Measurements from ENCODE around the gene FZD10.

FZD10 gene

DNA sequence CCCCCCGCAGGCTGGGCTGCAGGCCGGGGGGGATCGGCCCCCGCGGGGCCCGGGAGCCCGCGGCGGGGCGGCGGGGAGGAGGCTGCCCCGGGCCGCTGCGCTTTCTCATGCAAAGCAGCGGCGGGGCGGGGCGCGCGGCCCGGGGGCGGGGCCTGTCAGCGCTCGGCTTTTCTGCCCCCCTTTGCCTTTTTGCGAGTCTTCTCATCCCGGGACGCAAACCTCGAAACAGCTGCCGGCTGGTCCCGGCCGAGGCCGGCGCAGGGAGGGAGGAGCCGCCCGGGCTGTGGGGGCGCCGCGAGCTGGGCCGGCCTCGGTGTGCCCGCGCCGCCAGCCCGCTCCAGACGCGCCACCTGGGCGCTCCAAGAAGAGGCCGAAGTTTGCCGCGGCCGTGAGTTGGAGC is at the start of gene FZD10:
TSS of gene FZD10 (plus strand) at position 198 of the 400 bp plus-strand sequence. CDS start 479 bp downstream, outside the sequence.
- DNase-seq = no peak

GRCh38 chr12:130114952-130115351 is 47.3 kb upstream of the FZD10 start:
- no peak for DNase-seq

- DNase-seq = no peak
Measured at GRCh38 chr12:130115646-130116045, 46.6 kb upstream of the FZD10 start.

DNA sequence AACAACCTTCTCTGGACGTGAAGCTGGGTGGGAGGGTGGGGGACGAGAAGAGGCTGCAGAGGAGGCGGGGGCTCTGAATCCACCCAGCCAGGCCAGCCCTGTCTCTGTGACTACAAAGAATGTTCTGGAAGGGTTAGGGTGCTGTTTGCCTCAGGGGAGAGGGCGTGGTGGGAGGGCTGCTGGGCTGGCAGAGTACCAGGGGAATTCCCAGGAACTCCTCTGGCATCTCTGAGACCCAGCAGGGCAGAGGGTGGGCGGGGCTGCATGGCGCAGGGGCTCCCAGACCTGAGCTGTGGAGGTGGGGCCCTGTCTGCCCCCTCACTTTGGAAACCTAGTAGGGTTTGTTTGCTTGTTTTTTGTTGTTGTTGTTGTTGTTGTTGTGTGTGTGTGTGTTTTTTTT is 45.5 kb upstream of the FZD10 start:
- DNase-seq = no peak

DNA sequence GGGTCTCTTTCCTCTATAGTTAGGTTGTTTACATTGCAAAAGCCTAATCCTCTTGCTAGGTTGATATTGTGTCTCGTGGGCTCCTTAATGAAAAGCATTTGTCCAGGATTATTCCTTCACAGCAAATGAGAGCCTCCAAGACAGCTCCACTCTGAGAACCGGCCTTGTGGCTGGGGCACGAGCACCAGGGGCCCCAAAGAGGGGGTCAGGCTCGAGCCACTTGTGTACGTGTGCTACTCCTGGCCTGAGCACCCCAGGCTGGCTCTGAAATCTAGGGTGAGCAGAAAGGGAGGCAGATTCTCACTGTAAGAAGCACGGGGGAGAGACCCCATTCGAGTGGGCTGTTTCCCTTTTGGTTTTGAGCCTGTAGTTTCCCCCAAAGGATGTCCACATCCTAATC is 45.0 kb upstream of the FZD10 start:
- DNase-seq = no peak

DNA sequence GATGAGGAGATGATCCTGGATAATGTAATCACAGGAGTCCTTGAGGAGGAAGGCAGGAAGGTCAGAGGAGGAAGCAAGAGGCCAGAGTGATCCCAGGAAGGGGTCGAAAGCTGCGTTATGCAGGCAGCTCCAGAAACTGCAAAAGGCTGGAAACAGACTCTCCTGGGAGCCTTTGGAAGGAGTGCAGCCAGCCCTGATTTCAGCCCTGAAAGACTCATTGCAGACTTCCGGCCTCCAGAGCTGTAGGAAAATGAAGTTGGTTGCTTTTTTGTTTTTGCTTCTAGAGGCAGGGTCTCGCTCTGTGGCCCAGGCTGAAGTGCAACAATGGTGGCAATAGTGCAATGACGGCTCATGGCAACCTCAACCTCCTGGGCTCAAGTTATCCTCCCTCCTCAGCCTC is 44.6 kb upstream of the FZD10 start:
- DNase-seq = no peak

GRCh38 chr12:130118181-130118580 is 44.1 kb upstream of the FZD10 start:
- DNase-seq = no peak

DNA sequence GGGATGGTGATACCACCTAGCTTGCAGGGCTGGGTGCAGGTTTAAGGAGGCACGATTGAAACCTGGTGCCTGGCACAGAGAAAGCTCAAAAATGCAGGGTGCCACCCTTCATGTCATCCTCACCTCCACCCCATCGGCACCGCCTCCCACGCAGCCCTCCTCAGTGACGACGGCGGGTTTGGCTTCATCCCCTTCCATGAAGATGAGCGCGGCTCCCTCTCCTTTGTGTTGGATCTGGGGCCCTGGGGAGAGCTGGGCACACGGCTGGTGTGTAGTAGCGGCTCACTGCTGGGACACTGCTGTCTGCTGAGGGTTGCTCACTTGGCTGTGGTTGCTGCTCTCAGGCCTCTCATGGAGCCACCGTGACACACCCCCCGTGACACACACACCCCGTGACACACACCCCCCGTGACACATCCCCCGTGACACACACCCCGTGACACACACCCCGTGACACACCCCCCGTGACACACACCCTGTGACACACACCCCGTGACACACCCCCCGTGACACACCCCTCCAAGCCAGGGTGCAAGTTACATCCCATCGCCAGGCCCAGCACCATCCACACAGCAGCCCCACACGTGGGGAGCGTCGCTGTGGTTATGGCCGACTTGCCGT is 42.9 kb upstream of the FZD10 start:
- no peak for DNase-seq

DNA sequence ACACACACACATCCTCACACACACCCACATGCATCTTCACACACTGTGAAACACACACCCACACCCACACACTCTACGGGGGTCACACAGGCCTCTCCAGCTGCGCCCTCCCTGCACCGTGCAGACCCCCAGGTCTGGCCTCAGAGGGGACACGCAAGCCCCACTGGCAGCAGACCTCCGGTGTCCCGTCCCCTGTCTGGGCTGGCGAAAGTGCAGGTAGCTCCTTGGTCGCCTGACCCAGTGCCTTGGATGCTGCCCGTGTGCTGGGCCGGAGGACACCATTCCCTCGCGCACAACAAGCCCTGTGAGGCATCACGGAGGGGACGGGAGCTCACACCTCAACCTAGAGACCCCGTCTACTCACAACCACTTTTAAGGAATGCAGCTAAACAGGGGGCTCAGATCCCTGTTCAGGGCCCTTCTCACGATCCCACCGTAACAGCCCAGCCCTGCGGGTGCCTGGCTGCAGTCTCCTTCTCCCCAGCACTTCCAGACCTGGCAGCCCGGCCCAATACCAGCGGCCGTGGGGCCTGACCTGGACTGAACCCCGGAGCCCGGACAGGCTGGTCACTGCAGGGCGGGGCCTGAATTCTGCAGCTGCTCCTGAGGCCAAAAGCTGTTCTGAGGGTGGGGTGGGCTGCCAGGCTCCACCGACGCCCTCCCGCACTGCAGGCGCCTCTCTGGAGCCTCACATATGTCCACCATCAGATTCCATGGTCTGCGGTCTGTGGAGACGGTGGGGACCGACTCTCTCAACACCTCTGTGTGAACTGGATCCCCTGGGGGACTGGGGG is 42.1 kb upstream of the FZD10 start:
- DNase-seq = no peak

GRCh38 chr12:130121226-130122000 is 40.9 kb upstream of the FZD10 start:
- no peak for DNase-seq

DNA sequence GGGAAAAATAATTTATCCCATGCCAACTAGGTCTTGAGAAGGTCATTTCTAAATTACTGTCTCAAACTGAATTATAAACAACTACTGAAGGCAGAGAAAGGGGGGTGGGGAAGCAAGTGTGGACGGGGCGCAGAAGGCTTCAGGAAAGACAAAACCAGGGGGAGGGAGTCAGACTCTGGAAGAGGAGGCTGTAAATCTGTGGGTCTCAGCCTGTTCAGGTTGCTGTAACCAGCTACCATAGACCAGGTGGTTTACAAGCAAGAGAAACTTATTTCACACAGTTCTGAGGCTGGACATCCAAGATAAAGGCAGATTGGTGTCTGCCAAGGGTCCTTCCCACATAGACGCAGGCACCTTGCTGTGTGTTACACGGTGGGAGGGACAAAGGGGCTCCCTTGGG is 39.9 kb upstream of the FZD10 start:
- no peak for DNase-seq

DNA sequence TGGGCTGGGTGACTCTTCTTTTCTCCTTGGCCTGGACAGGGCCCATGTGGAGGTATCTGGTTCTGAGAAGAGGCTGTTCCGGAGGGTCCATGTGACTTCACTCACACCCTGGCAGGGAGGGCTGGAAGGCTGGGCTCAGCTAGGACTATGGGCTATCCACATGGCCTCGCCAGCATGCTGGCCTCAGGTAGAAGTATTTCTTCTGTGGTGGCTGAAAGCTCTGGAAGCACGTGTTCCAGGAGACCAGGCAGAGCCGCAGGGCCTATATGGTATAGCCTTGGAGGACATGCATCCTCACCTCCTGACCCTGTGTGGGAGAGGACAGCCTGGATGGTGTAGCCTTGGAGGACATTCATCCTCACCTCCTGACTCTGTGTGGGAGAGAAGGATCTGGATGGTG is 38.2 kb upstream of the FZD10 start:
- no peak for DNase-seq

DNA sequence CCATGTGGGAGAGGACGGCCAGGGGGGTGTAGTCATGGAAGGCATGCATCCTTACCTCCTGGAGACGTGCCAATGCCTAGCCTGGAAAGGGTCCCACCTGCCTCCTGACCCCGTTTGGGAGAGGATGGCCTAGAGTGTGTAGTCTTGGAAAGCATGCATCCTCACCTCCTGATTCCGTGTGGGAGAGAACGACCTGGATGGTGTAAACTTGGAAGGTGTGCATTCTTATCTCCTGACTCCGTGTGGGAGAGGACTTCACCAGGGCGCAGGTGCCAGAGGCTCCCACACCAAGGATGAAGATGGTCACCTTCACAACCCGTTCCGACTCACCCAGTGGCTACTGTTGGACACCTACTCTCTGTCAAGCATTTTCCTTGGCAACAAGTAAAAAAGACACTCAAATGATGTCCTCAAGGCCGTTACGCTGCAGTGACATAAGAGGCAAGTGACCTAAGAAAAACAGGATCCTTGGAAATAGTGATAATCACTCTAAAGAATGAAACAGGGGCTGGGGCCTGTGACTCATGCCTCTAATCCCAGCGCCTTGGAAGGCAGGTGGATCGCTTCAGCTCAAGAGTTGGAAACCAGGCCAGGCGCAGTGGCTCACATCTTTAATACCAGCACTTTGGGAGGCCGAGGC is 37.5 kb upstream of the FZD10 start:
- DNase-seq = no peak

GRCh38 chr12:130126023-130126432 is 36.2 kb upstream of the FZD10 start:
- DNase-seq = no peak

DNA sequence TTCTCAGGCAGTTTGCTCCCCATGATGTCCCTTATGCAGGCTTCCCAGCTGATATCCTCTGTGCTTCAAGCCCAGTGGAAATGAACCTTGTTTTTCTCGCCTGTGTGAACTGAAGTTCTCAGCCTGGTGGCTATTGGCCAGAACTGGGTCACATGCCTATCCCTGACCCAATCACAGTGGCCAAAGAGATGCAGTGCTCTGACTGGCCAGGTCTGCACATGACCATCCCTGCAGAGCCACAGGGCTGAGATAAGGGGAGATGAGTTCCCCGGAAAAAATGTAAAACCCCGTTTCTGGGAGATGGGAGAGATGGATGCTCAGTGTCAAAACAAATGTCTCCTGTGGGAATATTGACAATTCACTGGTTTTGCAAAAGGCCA is 34.7 kb upstream of the FZD10 start:
- DNase-seq = no peak

GRCh38 chr12:130127912-130128789 is 34.1 kb upstream of the FZD10 start:
- DNase-seq = no peak

DNA sequence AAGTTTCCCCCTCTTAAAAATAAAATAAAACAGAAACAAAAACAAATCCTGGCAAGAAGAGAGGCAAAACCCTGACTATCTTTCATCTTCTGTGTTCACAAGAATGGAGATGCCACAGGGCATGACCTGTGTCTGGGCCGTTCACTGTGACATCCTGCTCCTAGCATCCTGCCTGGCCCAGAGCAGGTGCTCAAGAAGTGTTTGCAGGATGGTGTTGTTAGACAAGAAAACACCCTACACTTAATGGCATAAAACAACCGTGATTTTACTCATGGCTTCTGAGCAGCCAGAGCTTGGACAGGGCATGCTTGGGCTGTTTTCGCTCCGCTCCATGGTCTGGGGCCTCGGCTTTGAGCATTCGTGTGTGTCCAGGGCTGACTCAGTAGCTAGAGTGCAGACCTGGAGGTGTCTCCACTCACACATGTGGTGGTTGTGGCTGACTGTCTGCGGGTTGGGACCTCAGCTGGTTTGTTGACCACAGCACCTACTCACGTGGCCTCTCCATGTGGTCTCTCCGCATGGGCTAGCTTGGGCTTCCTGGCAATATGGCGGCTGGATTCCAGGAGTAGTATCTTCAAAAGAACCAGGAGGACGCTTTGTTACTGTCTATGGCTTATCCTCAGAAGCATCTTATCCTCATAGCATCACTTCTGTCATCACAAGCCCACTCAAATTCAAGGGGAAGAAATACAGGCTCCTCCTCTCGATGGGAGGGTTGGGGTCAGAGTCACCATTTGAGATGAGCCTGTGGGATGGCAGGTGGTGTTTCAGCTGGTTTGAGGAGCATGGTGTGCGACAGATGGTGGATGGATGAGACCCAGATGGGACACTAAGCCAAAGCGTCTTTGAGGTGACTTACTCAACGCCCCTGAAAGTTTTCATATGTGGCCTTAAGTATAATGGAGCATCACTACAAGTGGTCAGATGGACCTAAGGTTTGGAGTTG is 33.2 kb upstream of the FZD10 start:
- DNase-seq = no peak

DNA sequence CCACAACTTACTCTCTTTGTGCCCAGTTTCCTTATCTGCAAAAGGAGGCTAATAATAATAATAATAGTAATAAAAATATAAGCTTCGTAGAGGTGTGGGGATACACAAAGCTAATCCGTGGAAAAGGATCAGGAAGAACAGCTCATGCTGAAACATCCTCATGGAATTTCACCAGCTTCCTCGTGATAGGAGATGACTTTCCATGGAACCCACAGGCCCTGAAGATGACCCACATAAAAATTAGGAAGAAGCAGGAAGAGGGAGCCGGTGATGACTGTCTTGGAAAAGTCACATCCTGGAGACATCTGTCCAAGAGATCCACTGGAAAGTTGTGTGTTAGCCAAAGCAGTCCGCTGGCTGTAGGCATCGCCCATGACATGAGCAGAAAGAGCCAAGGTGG is 31.9 kb upstream of the FZD10 start:
- no peak for DNase-seq

GRCh38 chr12:130131025-130131424 is 31.2 kb upstream of the FZD10 start:
- no peak for DNase-seq

- no peak for DNase-seq
Measured at GRCh38 chr12:130131801-130132200, 30.5 kb upstream of the FZD10 start.

GRCh38 chr12:130132831-130133511 is 29.3 kb upstream of the FZD10 start:
- DNase-seq = no peak

Data from stimulated activated CD4-positive, alpha-beta T cell treated with anti-CD3 and anti-CD28 coated beads, Interleukin-4, amount 100 ng/mL, for 24 hours (primary cell).